T-helper 2 cell (primary cell): ENCODE data around the gene DIPK1C.
A peak's percentile ranks its signal among the peaks of the same experiment; 100 is the strongest.
"Not testable (repeated sequence)": the region's sequence is repeated elsewhere in the genome, so short reads cannot be mapped to it uniquely, and the experiment has no call there.

Experiments
- DNase-seq, 5 experiments: peaks; one replicate each; pipeline versions ENCODE4 v3.0.0 to v3.0.0-alpha.2; 2012 to 2022
- total RNA-seq, 2 donors: gene quantifications; one replicate each; lab custom pipeline; 2026; lab: John Stamatoyannopoulos, UW

Gene DIPK1C
- 0 reads per million in 2 donors for total RNA-seq

DNA sequence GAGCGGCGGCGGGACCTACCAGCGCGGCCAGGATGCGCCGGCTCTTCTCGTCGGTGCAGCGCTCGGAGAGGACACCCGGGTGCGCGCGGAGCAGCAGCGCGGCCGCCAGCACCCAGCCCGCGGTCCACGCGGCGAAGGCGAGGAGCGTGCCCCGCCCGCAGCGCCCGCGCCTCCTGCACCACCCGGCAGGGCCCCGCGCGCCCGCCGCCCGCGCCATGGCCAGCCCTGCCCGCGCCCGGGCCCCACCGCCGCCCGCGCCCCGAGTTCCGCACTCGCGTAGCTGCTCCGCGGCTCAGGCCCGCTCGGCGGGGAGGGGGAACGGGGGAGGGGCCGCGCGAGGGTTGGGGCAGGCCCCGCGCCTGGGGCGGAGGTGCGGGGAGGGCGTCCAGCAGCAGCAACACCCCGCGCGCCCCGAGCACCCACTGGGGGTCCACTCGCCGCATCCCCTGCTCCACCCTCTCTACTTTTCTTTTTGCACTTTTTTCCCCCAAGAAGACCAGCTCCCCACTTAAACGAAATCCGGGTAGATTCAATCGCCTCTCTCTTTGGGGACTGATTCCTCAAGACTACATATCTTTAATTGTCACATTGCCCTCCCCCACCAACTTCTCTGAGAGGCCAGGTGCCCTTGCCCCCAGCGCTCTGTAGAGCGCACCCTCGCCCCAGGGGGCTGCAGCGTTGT lies at the start of gene DIPK1C:
Gene DIPK1C, minus strand, starts transcription at position 266 of the 682 bp plus-strand sequence. Its CDS starts 49 bp downstream, at position 217.
- peak in 1 of 5 experiments; percentile 34 for DNase-seq

DNA sequence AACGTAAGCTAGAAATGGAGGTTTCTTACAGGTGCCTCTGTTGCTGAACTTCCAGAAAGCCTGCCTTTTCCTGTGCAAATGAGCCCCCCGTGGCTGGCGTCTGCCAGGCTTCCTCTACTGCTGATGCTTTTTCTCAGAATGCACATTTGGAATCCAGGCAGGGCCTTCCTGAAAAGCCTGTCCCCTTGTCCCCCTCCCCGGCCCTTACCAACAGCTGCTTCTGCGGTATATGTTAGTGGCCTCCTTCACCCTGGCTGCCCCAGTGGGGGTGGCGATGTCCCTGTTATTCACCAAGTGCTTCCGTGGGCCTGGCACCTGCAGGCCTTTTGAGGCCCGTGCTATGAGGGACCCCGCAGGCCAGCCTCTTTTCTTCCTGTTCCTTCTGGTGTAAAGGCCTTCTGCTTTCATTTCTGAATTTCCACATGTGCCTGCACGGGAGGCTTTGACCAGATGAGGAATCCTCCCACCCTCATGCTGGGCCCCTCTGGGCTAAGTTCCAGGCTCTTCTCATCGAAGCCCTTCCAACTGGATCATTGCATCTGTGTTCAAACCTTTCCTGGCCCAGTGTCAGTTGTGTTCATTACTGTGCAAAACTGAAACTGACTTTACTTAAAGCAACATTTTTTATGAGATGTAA lies 49.5 kb upstream of the DIPK1C start:
- no peak for DNase-seq

DNA sequence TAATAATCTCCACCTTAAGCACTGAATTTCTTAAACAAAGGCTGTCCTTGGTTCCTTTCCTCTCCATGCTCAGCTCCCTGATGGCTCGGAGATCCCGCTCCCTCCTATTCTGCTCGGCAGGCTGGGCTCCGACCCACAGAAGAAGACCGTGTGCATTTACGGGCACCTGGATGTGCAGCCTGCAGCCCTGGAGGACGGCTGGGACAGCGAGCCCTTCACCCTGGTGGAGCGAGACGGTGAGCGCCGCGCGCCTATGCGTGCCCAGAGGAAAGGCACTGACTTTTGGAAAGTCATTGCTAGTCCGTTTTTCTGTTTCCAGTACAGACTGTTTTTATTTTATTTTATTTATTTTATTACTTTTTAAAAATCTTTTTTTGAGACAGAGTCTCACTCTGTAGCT lies 48.7 kb upstream of the DIPK1C start:
- DNase-seq, result no peak

DNA sequence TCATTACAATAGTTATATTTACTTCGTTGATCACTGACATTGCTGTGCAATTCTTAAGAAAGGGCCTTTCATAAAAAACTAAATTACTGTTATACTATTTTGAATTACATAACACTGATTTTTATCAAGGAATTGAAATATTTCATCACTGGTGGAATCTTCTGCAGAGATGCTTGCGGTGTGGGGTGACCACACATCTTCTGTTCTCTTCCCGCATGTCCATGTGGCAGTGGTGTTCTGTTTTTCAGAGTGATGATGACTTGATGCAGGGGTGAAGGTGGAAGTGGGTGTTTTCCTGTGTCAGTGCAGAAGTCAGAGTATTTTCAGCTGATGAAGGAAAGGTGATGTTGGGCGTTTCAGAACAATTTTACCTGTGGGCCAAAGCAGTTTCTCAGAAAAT lies 46.0 kb upstream of the DIPK1C start:
- DNase-seq, result no peak

DNA sequence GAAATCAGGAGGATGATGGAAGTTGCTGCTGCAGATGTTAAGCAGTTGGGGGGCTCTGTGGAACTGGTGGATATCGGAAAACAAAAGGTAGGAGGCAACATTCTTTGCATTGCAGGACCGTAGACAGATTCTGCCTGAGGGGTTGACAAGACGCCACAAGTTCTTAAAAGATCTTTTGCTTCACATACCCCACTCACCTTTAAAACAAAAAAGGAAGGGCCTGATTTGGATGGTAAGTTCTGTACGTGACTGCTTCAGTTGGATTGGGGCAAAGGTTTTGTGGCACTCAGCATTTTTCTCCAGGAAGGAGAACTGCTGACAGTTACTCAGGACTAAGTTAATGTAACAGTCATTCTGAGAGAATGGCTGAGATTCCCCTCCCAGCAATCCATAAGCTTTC lies 44.3 kb upstream of the DIPK1C start:
- no peak for DNase-seq

DNA sequence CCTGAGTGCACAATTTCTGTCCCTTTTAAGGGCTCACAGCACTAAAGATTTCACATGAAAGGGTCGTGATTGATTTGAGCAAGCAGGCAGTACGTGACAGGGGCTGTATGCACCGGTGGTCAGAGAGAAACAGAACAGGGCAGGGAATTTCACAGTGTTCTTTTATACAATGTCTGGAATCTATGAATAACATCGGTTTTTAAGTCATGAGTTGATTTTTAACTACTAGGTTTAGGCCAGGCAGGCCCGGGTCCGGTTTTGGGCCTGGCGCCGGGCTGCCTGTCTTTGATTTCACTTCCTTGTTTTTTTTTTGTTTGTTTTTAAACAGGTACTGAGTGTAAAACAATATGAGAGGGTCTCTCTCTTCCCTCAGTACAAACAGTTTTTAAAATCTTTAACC lies 43.7 kb upstream of the DIPK1C start:
- DNase-seq, result not testable (repeated sequence)

DNA sequence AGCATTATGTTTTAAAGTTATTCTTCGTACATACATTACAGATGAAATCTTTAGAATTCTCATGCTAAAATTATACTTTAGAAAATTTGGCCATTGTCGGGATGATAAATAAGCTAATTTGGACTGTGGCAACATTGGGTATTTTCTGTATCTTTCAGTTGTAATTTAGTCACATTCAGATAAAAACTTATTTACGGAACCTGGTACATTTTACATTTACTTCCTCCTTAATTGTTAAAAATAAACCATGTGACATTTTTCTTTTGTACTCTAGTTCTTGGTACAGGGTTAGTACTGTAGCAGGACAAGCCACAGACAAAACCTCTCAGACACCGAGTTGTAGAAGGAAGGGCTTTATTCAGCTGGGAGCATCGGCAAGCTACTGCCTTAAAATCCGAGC lies 43.3 kb upstream of the DIPK1C start:
- DNase-seq, result no peak

DNA sequence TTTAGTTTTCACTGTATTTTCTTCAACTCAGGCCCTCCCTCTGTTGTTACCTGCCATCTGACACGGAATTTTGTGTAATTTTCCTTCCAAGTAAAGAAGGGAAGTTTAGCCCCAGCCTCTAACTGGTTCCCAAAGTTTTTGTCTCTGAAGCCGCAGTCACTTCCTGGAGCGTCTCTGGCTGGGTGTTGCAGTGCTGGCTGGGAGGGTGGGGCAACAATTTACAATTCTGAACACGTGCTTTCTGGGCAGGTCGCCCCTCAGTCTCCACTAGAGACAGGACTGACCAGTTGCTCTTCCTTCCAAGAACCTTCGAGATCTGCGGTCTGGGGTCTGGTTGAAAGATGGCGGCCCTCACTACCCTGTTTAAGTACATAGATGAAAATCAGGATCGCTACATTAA lies 42.5 kb upstream of the DIPK1C start:
- DNase-seq, result peak in 2 of 5 experiments; percentile 56 to 77

DNA sequence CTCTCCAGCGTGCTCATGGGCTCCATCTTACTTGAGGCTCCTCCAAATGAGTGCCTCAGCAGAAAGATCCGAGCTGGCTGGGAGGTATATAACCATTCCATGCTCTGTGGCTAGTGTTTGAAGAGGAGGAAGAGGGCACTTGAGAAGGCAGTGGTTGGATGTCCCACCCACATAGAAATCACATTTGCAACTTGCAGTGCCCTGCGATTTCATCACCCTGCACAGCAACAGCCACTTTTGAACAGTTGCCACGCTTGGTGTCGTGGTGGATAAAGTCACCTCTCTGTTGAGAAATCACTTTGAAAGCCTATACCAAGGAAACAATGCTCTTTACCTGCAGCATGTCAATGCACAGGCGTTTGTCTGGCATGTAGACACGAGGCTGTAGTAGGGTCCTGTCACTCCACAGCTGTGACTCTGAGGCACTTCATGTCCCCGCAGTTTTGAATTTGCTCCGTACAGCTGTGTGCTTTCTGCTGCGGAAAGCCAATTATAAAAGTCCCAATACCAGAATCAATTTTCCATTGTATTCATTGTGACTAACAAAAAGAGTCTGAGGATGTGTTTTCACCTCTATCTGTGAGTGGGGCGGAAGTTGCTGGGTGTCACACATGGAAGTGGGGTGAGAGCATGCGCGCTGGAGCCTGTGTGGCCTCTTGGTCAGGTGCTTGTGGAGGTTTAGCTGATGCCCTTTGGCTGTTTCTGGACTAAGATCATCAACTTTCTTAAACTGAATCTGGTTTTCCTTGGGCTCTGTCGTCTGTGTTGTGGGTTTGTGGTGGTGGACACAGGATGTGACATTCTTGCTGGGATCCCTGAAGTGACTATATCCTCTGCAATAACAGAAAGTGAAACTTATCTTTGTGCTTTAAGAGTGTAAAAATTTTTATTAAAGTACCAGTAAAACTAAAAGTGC lies 41.9 kb upstream of the DIPK1C start:
- DNase-seq, result peak; percentile 39 to 87 (median 68)

DNA sequence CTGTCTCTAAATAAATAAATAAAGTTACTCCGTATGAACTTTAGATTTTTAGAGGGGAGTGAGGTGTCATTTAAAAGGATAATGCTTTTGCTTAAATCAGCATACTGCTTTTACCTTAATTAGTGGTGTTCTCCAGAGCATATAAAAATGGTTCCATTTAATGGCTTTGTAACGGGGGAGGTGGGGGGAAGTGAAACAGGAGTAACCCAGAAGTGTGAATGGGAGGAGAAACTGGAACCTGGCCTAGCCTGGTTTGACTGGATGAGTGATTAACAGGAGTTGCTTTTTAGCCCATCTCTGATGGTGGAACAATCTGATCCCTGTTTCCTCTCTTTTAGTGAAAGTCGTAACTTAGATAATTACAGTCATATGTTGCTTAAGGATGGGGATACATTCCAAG lies 40.7 kb upstream of the DIPK1C start:
- no peak for DNase-seq

DNA sequence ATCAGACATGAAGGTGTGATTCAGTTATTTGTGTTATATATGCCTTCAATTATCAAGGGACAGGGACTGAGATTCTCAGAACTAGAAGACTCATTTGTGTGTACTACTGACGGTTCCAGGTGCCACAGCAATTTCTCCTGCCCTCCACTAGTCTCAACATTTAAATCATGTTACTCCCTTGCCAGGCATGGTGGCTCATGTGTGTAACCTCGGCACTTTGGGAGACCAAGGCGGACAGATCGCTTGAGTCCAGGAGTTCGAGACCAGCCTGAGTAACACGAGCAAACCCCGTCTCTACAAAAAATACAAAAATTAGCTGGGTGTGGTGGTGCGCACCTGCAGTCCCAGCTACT lies 40.2 kb upstream of the DIPK1C start:
- DNase-seq, result peak in 1 of 5 experiments; percentile 50

DNA sequence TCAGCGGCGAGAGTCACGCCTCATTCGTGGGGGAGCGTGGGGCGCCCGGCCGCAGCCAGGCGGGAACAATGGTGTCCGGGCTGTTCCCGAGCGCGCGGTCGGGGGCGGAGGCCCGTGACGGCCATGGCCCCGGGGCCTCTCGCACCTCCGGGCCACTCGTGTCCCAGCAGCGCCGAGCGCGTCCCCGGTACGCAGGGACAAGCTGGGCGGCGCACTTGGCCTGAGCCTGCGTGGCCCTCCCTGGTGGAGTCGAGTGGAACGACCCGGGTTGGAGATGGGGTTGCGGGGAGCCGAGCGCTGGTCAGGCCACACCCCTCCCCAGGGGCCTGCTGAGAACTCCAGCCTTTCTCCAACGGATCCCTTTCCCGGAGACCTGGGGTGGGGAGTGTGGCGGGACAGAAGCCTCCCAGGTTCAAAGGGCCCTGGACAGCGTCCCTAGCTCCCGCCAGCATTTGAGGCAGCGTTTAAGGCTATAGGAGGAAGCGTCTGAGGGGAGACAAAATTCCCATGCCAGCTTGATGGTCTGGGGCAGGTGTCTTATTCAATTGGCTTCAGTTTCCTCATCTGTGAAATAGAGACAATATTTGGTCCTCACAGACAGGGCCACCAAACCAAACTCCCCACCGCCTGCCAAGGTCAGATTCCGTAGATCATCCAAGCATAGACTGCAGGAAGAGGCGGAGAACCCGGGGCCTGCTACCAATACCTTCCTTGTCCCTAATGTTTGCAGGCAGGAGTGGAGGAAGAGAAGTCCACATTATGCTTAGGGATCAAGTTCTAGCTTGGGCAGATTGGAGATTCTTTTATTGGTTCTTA lies 39.6 kb upstream of the DIPK1C start:
- DNase-seq, result peak in 2 of 5 experiments; percentile 8 to 51

DNA sequence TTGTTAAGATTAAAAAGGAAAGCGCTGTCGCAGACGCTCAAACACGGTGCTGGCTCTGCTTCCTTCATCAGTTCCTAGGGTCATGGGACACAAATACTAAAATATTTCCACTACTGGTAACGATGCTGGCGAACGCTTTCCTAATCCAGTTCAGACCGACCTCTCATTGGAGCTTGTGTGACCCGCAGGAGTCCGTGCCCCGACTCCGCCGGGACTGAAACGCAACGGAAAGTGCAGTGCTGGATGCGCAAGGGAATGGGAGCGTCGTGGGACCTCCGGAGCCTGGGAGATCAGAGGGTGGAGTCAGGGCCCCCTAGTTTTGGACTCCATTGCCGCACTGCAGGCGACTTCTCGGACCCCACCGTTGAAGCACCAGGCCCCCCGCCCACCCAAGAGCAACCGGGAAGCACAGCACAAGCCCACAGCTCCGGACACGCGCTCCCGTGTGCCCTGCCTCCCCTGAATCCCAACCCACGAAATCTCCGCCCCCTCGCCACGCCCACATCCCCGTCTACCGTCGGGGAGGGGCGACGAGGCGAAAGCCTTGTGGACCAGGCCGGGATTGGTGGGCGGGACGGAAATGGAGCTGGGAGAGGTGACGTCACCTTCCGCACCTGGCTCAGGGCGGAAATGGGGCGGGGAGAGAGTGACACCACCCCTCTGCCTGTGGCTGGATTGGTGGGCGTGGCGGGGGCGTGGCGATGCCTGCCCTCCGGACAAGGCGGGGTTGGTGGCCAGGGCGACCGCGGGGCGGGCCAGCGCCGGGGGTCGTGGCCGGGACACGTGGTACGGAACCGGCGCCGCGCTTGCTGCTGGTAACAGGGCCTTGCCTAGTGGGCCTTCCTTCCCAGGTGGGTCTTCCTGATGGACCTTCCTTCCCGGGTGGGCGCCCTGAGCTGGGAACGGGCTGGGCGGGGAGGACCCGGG lies 38.7 kb upstream of the DIPK1C start, which contains the start of gene CNDP2:
Gene CNDP2, plus strand, starts transcription at position 783 of the 927 bp plus-strand sequence. CDS start 3,611 bp downstream, outside the sequence.
- peak; percentile 97 to 99 (median 98) for DNase-seq

DNA sequence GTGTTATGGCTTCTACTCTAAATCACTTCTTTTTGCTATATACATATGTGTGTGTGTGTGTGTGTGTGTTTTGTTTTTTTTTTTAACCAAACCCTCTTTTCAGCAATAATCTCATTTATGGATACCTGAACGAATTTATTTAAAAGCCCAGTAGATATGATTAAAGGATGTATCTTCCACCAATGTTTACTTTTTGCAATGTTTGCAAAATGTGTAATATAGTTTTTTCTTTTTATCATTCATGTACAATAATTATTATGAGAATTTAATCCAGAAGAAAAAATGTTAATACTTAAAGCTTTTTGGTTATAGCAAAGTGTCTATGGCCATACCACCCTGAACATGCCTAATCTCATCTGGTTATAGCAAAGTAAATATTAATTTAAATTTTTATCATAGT lies 37.4 kb upstream of the DIPK1C start:
- no peak for DNase-seq

DNA sequence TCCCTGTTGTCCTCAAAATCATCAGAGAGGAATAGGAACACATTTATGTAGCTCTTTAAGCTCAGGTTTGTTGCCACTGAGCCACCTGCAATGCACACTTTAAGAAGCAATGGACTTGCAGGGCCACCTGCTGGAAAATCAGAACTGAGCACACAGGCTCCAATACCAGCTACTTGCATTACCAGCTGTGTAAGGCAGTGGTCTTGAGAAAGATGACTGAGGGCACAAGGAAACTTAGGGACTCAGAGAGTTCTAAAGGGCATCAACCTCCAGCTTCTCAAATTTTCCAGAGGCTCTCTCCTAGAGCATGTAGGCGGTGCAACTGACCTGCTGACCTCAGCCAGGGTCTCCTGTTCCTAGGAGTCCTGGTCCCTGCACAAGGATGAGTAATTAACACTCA lies 36.6 kb upstream of the DIPK1C start:
- DNase-seq, result peak in 3 of 5 experiments; percentile 45 to 86 (median 51)

DNA sequence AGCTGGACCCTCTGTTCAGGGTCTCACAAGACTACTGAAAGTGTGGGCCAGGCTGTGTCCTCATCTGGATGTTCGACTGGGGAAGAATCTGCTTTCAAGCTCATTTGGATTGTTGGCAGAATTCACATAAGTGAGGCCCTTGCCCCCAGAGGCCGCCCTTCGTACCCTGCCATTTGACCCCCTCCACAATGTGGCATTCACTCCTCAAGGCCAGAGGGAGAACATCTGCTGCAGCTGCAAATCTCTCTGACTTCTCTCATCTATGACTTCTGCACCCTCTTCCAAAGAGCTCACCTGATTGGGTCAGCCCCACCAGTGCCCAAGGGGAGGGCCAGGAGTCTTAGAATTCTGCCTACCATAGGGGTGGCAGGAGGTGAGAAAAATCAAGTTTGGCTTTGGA lies 35.2 kb upstream of the DIPK1C start:
- no peak for DNase-seq

DNA sequence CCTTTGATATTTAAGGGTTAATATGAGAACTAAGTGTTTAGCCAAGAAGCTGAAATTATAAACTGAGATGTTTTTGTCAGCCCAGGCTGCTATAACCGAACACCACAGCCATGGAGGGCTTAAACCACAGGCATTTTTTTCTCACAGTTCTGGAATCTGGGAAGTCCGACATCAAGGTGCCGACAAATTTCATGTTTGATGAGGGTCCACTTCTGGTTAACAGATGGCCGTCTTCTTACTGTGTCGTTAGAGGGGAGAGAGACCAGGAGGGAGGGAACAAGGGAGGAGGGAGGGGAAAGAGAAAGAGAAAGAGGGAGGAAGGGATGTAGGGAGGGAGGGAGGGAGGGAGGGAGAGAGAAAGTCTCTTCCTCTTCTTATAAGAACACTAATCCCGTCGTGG lies 32.6 kb upstream of the DIPK1C start:
- DNase-seq, result no peak

DNA sequence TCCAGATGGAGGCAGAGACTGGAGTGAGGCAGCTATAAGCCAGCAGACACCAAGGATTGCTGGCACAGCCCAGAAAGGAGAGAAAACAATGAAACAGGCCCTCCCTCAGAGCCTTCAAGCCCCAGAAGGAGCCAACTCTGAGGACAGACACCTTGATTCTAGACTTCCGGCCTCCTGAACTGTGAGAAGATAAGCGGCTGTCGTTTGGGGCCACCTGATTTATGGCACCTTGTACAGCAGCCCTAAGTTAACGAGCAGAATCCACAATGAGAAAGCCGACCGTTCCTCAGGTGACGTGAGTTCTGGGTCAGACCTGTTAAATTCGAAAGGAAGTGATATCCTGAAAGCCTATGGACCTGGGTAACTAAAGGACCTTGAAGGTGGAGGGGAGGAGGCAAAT lies 31.8 kb upstream of the DIPK1C start:
- no peak for DNase-seq

DNA sequence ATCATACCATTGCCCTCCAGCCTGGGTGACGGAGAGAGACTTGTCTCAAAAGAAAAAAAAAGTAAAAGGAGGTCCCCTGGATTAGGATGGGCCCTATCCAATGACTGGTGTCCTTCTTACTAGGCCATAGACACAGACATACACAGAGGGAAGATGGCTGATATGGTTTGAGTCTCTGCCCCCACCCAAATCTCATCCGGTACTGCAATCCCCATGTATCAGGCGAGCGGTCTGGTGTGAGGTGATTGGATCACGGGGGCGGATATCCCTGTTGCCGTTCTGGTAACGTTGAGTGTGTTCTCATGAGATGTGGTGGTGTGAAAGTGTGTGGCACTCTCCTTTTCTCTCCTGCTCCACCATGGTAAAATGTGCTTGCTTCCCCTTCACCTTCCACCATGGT lies 31.2 kb upstream of the DIPK1C start:
- DNase-seq, result no peak

DNA sequence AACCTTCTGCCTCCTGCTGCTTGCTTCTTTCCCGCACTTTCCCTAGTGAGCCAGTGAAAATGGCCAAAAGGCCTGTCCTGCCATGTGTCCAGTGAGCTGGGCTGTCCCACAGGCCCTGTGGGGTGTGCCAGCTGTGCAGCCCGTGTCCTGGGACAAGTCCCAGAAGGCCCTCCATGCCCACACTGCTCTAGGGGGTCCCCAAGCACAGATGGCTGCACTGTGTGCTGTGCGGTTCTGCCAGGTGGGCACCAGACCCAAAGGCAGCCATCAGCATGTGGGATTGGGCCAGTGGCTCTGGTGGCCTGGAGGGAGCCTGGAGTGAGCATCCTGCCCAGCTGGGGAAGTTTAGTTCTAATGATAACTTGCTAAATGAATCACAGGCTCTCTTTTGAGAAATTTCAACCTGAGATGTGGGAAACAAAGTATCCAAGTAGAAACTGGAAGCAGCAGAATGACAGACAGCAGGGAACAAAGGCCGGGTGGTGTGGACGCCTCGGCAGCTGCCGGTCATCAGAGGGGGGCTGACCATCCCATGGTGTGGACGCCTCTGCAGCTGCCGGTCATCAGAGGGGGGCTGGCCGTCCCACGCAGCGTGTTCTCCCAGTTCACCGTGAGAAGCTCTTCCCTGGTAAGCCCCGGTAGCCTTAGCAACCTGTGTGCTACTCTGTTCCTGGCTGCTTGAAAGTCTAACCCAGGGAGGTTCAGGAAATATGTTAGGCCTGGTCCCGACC lies 29.2 kb upstream of the DIPK1C start:
- no peak for DNase-seq

DNA sequence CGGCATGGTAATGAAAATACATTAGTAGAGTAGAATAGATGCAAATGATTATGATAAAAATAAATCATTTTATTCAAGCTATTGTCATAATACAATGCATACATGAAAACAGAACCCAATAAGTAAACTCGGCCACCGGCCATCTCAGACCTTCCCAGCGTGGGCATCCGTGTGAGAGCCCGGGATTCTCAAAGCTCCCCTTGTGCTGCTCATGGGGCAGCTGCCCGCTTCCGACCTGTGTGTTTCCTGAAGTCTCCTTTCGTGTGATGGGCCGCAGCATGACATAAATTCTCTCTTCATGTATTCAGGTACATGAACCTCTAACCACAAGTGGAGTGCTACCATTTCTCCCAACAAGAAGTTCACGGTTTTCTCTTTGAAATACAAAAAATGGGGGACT lies 25.6 kb upstream of the DIPK1C start:
- DNase-seq, result no peak
